Measurements from ENCODE around the gene GPR35.

Gene GPR35

DNA sequence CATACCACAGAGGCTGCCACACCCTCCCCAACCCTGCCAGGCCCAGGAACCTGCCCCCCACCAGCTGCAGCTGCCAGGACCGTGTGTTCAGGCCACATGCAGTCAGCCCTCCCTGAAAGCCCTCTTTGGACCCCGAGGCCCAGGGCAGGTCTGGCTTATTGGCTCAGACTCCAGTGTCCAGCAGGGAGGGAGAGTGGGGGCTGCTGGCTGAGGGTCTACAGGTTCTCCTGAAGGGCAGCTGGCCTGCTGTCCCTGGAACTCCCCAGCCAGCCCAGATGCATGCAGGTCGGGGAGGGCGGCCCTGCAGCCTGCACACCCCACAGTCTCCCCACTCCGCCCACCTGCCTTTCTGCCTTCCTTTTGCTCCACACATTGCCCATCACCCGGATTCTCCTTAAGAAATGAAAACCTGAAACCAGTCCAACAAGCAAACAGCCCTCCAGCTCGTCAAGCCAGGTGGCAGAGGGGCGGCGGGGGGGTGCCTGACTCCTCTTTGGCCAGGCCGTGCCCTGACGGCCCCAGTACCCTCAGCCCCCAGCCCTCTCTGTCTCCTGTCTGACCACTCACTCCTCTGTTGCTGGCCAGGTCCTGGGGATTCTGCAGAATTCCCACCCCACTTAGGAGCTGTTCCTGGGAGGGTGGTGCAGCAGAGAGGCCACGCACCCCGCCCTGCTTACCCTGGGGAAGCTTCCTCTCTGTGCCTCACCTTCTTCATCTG is 18.0 kb downstream of the GPR35 start:
- peaks cover 11% of the 10 kb centered on the region for H3K27me3 ChIP-seq (ENCODE audit: control insufficient read depth, insufficient read depth, low read length)

DNA sequence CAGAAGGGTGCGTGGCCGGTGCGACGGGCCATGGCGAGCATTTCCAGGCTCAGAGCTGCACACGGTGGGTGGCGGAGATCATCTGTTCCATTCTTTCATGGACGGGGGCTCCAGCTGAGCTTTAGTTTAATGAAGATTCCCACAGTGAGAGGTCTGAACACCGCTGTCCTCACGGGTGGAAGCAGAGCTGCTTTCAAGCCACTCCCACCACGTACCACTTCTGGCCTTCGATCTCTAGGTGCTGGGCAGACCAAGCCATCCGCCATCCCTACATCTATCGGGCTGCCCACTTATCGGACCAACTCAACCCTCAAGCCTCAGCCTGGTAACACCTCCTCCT is 18.5 kb downstream of the GPR35 start:
- H3K27me3 ChIP-seq (ENCODE audit: control insufficient read depth, insufficient read depth, low read length): peaks cover 16% of the 10 kb centered on the region
- H3K36me3 ChIP-seq (ENCODE audit: control insufficient read depth, insufficient read depth, low read length): no peaks in the 10 kb centered on the region

More for the DNA sequence above, 18.0 kb downstream of the GPR35 start:
- Histone ChIP-seq H3K4me3 (ENCODE audit: low read length) (no peak overlapping the region), H3K9me3 (ENCODE audit: control insufficient read depth, low read length) (no peaks in the 10 kb centered on the region), H3K4me1 (ENCODE audit: control insufficient read depth, insufficient read depth, low read length) (no peaks in the 10 kb centered on the region), H3K9ac (ENCODE audit: low read length) (no peak overlapping the region), H3K36me3 (ENCODE audit: control insufficient read depth, insufficient read depth, low read length) (no peaks in the 10 kb centered on the region)

DNA sequence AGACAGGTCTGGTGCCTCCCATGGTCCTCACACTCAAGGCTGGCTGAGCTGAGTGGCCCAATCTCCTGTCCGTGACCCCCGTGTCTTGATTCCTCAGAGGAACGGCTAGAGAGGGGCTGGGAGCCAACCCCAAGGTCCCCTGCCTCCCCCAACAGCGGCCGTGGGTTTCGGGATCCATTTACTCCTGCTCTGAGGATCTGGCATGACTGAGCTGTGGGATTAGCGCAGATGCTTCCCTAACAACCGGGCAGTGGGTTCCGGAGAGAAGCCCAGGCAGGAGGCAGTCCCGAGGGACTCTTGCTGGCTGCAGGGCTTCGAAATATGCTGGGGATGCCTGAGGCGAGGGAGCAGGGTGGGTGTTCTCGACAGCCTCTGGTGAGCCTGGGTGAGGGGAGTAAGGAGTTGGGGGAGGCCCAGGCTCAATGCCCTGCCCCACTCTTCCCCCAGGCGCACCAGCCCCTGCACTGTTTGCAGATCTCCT is 18.9 kb downstream of the GPR35 start:
- Histone ChIP-seq H3K27me3 (ENCODE audit: control insufficient read depth, insufficient read depth, low read length) (peaks cover 20% of the 10 kb centered on the region), H3K9me3 (ENCODE audit: control insufficient read depth, low read length) (no peaks in the 10 kb centered on the region), H3K4me3 (ENCODE audit: low read length) (no peak overlapping the region), H3K4me1 (ENCODE audit: control insufficient read depth, insufficient read depth, low read length) (no peaks in the 10 kb centered on the region), H3K9ac (ENCODE audit: low read length) (no peak overlapping the region), H3K36me3 (ENCODE audit: control insufficient read depth, insufficient read depth, low read length) (no peaks in the 10 kb centered on the region)

More for the DNA sequence above, 18.5 kb downstream of the GPR35 start:
- no peaks in the 10 kb centered on the region for H3K4me1 ChIP-seq (ENCODE audit: control insufficient read depth, insufficient read depth, low read length)
- no peak overlapping the region for H3K9ac ChIP-seq (ENCODE audit: low read length)
- H3K9me3 ChIP-seq (ENCODE audit: control insufficient read depth, low read length): no peaks in the 10 kb centered on the region
- H3K4me3 ChIP-seq (ENCODE audit: low read length): no peak overlapping the region

DNA sequence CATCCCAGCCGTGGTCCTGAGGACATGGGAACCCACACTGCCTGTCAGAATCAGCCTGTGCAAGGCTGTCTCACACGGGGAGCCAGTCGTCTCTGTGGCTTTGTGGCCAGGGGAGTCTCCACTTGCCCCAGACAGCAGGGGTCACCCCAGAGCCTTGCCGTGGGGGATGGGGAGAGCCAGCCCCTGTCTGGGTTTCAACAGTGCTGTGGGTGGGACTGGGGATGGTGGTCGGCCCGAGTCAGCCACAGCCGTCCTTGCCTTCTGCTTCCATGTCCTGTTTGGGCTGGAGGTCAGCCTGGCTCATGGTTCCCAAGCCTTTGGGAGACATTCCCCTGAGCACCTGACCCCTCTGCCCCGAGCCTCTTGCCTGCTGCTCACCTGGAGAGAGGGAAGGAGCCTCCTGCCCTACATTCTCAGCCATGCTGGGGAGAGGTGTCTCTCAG is 19.6 kb downstream of the GPR35 start:
- Histone ChIP-seq H3K9me3 (ENCODE audit: control insufficient read depth, low read length) (no peaks in the 10 kb centered on the region), H3K9ac (ENCODE audit: low read length) (no peak overlapping the region), H3K27me3 (ENCODE audit: control insufficient read depth, insufficient read depth, low read length) (peaks cover 24% of the 10 kb centered on the region)

DNA sequence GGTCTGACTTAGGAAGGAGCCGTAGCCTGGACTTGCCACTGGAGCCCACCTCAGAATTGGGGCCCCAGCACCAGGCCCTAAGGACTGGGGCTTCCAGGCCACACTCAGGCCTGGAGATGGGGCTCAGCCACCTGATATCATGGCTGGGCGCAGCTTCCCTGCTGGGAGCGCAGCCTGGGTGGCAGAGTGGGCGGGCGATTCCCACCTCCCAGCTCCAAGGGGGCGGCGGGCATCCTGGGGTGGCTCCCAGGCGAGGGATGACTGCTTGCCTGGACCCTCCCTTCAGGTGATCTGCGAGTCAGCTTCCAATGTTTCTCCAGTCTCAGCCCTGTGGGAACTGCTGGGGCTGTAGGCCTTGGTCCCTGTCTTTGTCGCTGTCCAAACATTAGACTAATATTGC is 20.1 kb downstream of the GPR35 start:
- no peaks in the 10 kb centered on the region for H3K4me1 ChIP-seq (ENCODE audit: control insufficient read depth, insufficient read depth, low read length)
- no peak overlapping the region for H3K9ac ChIP-seq (ENCODE audit: low read length)
- no peak overlapping the region for H3K4me3 ChIP-seq (ENCODE audit: low read length)
- peaks cover 26% of the 10 kb centered on the region for H3K27me3 ChIP-seq (ENCODE audit: control insufficient read depth, insufficient read depth, low read length)
- no peaks in the 10 kb centered on the region for H3K36me3 ChIP-seq (ENCODE audit: control insufficient read depth, insufficient read depth, low read length)
- H3K9me3 ChIP-seq (ENCODE audit: control insufficient read depth, low read length): no peaks in the 10 kb centered on the region

More for the DNA sequence above, 19.6 kb downstream of the GPR35 start:
- H3K4me1 ChIP-seq (ENCODE audit: control insufficient read depth, insufficient read depth, low read length): no peaks in the 10 kb centered on the region
- no peaks in the 10 kb centered on the region for H3K36me3 ChIP-seq (ENCODE audit: control insufficient read depth, insufficient read depth, low read length)
- no peak overlapping the region for H3K4me3 ChIP-seq (ENCODE audit: low read length)

DNA sequence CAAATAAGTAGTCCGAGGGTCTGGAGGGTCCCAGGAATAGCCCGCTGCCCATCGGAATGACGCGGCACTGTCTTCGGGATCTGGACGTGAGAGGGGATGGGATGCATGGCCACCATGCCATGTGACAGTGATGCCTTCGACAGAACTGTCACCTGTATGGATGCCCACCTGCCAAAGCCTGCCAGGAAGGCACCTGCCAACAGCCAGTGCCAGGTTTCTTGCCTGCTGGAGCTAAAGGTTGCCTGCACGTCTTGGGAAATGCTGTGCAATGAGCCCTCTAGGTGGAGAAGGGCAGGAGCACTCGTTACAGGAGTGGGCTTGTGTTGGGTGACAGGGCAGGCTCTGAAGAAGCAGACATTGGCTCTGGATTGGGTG is 20.5 kb downstream of the GPR35 start:
- Histone ChIP-seq H3K4me3 (ENCODE audit: low read length) (no peak overlapping the region), H3K36me3 (ENCODE audit: control insufficient read depth, insufficient read depth, low read length) (no peaks in the 10 kb centered on the region), H3K4me1 (ENCODE audit: control insufficient read depth, insufficient read depth, low read length) (no peaks in the 10 kb centered on the region), H3K9ac (ENCODE audit: low read length) (no peak overlapping the region), H3K9me3 (ENCODE audit: control insufficient read depth, low read length) (no peaks in the 10 kb centered on the region), H3K27me3 (ENCODE audit: control insufficient read depth, insufficient read depth, low read length) (peaks cover 31% of the 10 kb centered on the region)

DNA sequence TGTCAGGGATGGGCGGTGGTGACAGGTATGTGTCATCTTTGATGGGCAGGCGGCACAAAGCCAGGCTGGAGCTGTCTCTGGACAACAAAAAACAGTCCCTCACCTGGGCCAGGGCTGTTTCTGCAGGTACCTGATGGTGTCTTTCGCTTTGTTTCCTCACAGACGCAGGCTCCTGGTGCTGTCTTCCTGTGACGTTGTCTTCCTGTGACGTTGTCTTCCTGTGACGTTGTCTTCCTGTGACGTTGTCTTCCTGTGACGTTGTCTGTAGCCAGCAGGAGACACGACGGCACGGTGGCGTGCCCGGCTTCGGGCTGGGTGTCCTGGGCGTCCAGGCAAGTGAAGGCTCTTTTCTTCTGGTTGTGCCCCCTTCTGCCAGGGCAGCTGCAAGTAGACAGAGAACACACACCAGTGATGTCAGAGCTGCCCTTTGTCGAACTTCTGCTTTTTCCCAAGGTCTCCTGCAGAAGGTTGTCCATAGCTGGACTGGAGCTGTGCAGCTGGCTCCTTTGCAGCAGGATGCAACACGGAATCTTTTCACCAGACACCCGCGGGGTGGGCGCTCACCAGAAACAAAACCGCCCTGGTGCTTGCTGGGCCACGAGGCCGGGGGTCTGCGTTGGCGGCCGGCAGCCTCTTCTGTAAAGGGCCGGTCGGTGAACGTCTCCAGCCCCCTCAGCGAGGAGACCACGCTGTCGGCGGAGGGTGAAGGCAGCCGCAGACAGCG is 21.1 kb downstream of the GPR35 start:
- Histone ChIP-seq H3K4me1 (ENCODE audit: control insufficient read depth, insufficient read depth, low read length) (no peaks in the 10 kb centered on the region), H3K9ac (ENCODE audit: low read length) (no peak overlapping the region), H3K27me3 (ENCODE audit: control insufficient read depth, insufficient read depth, low read length) (peaks cover 33% of the 10 kb centered on the region), H3K36me3 (ENCODE audit: control insufficient read depth, insufficient read depth, low read length) (no peaks in the 10 kb centered on the region), H3K4me3 (ENCODE audit: low read length) (no peak overlapping the region), H3K9me3 (ENCODE audit: control insufficient read depth, low read length) (no peaks in the 10 kb centered on the region)

DNA sequence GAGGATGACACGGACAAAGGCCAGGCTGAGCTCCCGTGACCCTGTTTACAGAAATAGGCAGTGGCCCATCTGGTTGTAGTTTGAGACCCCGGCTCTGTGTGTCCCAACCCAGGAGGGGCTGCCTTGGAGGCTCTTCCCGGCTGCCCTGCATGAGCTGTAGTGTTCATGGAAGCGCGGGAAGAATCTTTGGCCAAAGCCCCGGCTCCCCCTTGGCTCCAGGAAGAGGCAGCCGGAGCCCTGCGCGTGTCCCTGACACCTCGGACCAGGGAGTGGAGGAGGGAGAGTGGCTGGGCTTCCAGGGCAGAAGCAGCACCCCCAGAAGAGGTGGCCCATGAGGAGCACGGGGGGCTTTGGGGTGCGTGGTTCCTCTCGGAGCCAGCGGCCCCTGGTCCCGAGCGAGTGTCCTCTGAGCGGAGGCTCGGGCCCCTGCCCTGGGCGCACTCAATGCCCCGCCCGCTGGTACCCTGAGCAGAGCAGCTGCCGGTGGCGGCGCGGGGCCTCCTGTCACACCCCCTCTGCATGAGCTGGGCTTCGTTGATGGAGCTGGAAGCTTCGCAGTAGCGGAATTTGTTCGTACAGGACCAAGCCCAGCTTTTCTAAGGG is 21.7 kb downstream of the GPR35 start:
- no peaks in the 10 kb centered on the region for H3K4me1 ChIP-seq (ENCODE audit: control insufficient read depth, insufficient read depth, low read length)
- H3K9me3 ChIP-seq (ENCODE audit: control insufficient read depth, low read length): no peaks in the 10 kb centered on the region
- H3K27me3 ChIP-seq (ENCODE audit: control insufficient read depth, insufficient read depth, low read length): peaks cover 33% of the 10 kb centered on the region
- no peaks in the 10 kb centered on the region for H3K36me3 ChIP-seq (ENCODE audit: control insufficient read depth, insufficient read depth, low read length)
- H3K9ac ChIP-seq (ENCODE audit: low read length): no peak overlapping the region
- H3K4me3 ChIP-seq (ENCODE audit: low read length): no peak overlapping the region

DNA sequence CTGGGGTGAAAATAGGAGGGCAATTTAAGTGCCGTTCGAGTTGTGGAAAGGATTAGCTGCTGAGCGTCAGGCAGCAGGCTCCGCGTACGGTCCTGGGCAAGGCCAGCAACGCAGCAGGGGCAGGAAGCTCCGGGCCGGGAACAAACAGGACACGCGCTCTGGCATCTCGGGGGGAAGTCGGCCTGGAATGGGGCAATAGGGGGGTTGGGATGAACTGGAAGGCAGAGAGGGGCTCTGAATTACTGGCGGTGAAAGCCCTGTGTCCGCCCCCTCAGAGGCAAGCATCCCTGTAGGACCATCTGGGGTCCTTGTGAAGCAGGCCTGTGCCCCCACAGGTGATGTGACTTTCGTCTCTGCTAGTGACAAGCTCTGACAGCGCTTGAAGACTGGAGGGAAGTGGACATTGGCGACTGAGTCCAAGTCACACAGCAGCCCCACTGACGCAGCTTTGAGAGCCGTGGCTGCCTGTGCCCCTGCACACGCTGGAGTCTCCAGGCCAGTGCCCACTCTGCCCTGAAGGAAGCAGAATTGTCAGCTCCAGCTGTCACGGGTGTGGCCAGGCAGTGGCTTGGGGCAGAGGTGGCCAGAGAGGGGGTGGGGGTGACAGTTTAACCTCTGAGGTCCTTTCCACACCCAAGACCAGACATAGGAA is 22.3 kb downstream of the GPR35 start:
- Histone ChIP-seq H3K9ac (ENCODE audit: low read length) (no peak overlapping the region), H3K27me3 (ENCODE audit: control insufficient read depth, insufficient read depth, low read length) (peaks cover 37% of the 10 kb centered on the region), H3K4me3 (ENCODE audit: low read length) (no peak overlapping the region), H3K9me3 (ENCODE audit: control insufficient read depth, low read length) (no peaks in the 10 kb centered on the region), H3K4me1 (ENCODE audit: control insufficient read depth, insufficient read depth, low read length) (no peaks in the 10 kb centered on the region), H3K36me3 (ENCODE audit: control insufficient read depth, insufficient read depth, low read length) (no peaks in the 10 kb centered on the region)

DNA sequence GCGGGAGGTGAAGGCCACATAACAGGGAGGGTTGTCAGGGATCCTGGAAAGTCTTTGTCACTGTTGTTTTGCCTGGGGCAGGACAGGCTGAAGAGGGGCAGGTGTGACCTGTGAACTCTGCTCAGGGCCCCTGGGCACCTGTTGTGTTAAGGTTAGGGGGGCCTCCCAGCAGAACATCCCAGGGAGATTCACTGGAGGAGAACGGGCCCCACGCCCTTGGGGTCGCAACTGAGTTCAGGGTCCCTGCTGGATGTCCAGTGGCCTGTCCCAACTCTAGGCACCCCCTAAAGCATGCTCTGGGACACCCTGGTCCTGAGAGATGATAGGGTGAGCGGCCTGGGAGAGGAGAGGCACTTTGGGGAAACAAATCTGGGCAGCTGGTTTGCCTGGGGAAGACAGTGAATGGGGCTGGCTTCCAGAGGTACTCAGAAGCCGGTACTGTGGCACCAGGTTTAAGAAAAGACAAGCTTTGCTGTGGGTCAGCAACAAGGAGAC is 22.9 kb downstream of the GPR35 start:
- Histone ChIP-seq H3K9ac (ENCODE audit: low read length) (no peak overlapping the region), H3K4me3 (ENCODE audit: low read length) (no peak overlapping the region), H3K36me3 (ENCODE audit: control insufficient read depth, insufficient read depth, low read length) (no peaks in the 10 kb centered on the region), H3K4me1 (ENCODE audit: control insufficient read depth, insufficient read depth, low read length) (no peaks in the 10 kb centered on the region), H3K27me3 (ENCODE audit: control insufficient read depth, insufficient read depth, low read length) (peaks cover 37% of the 10 kb centered on the region), H3K9me3 (ENCODE audit: control insufficient read depth, low read length) (no peaks in the 10 kb centered on the region)

DNA sequence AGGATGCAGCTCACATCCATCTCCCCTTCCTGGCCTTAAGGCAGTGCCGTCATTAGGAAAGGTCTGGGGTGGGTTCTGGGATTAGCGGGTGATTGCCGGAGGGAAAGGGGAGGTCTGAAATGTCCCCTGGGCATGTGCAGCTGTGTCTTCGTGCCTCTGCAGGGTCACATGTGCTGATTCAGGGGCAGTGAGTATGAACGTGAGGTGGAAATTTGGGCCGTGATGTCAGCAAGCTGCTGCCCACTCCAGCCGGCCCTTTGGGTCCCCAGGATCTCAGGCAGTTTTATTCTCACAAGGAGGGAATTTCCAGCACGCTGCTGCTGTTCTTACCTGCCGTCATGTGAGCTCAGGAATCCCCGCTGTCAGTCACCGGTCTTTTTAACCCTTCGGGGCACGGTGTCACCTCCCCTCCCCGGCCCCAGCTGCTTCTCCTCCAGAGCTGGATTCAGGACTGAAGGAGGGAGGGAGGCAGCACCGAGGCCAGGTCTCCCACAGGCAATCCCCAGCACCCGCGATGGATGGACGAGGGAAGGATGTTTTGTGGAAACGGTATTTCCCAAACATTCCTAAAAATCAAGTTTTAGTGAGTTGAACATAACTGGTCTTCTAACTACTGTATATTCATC is 23.5 kb downstream of the GPR35 start:
- Histone ChIP-seq H3K4me1 (ENCODE audit: control insufficient read depth, insufficient read depth, low read length) (no peaks in the 10 kb centered on the region), H3K4me3 (ENCODE audit: low read length) (no peak overlapping the region), H3K9me3 (ENCODE audit: control insufficient read depth, low read length) (no peaks in the 10 kb centered on the region), H3K36me3 (ENCODE audit: control insufficient read depth, insufficient read depth, low read length) (no peaks in the 10 kb centered on the region), H3K9ac (ENCODE audit: low read length) (no peak overlapping the region), H3K27me3 (ENCODE audit: control insufficient read depth, insufficient read depth, low read length) (peaks cover 37% of the 10 kb centered on the region)

Measured in mucosa of stomach (tissue), 1 donor.